GM18517 (cell line): ENCODE measurements around the gene NUMB.

Experiments
- ATAC-seq: cut with Tn5 transposase; IDR thresholded peaks from one replicate; pipeline ENCODE4 v1.9.1; 2021; ENCODE audit warnings: mild to moderate bottlenecking, moderate library complexity; ENCODE audit not compliant: unreplicated experiment

The NUMB gene

GRCh38 chr14:73264080-73264884 lies 194.1 kb downstream of the NUMB start:
- no peak for ATAC-seq

- no peak for ATAC-seq
These were observed 194.7 kb downstream of the NUMB start for GRCh38 chr14:73263606-73264005.

GRCh38 chr14:73262427-73263183 lies 195.7 kb downstream of the NUMB start:
- no peak for ATAC-seq

GRCh38 chr14:73261520-73262426 lies 196.6 kb downstream of the NUMB start:
- no peak for ATAC-seq

- no peak for ATAC-seq
These were observed 197.3 kb downstream of the NUMB start for GRCh38 chr14:73261075-73261474.

GRCh38 chr14:73260574-73260973 lies 197.8 kb downstream of the NUMB start:
- ATAC-seq: no peak

GRCh38 chr14:73259837-73260236 lies 198.5 kb downstream of the NUMB start:
- no peak for ATAC-seq

- ATAC-seq: no peak
These were observed 199.3 kb downstream of the NUMB start for GRCh38 chr14:73258845-73259611.

- no peak for ATAC-seq
These were observed 200.3 kb downstream of the NUMB start for GRCh38 chr14:73258076-73258475.

GRCh38 chr14:73255693-73256225 lies 202.6 kb downstream of the NUMB start:
- ATAC-seq: no peak

GRCh38 chr14:73255005-73255400 lies 203.3 kb downstream of the NUMB start:
- ATAC-seq: no peak

GRCh38 chr14:73254247-73255004 lies 203.9 kb downstream of the NUMB start:
- no peak for ATAC-seq

GRCh38 chr14:73253721-73254120 lies 204.6 kb downstream of the NUMB start:
- ATAC-seq: no peak

GRCh38 chr14:73253323-73253610 lies 205.1 kb downstream of the NUMB start:
- no peak for ATAC-seq

- no peak for ATAC-seq
These were observed 205.6 kb downstream of the NUMB start for GRCh38 chr14:73252491-73253322.

- no peak for ATAC-seq
These were observed 206.7 kb downstream of the NUMB start for GRCh38 chr14:73251516-73252215.

GRCh38 chr14:73250781-73251500 lies 207.4 kb downstream of the NUMB start:
- ATAC-seq: no peak

GRCh38 chr14:73250317-73250713 lies 208.0 kb downstream of the NUMB start:
- no peak for ATAC-seq
